Fibroblast of lung (primary cell): Measurements from ENCODE around the gene UBE2E2.

Experiments
- CTCF ChIP-seq, 2 donors: IDR thresholded peaks in 1 of 2; conservative IDR thresholded peaks in 1 of 2; 1 replicate in 1 of 2; 2 replicates in 1 of 2; pipeline ENCODE4 v1.5.1; 2011 to 2012; ENCODE audit warnings: low read length in 2 of 2, control low read depth in 1 of 2, inconsistent platforms in 1 of 2, low read depth in 1 of 2, mild to moderate bottlenecking in 1 of 2
- EZH2 ChIP-seq: IDR thresholded peaks from 2 replicates; pipeline ENCODE4 v1.5.1; 2012; ENCODE audit warnings: low read length, control low read depth, mild to moderate bottlenecking; ENCODE audit errors: missing control alignments

DNA sequence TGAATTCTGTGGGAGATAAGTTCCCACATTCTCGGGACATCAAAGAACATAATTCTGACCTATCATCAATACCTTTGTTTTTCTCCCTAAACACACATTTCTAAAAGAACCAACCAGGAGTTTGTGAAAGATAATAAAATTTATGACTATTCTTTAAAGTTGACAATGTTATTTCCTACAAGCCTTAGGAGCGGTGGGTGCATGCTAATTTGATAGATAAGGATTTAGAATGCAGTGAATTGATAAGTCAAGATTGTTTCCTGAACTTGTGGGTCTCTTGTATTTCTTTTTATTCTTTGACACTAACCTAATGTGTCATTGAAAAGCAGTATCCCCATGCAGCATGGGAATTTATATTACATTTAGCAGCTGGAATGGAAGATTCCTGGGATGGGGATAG, 10.3 kb upstream of the UBE2E2 start:
- TF ChIP-seq EZH2 (no peak), CTCF (conservative IDR thresholded peaks at IDR 0.05 in 1 of 2, IDR thresholded peaks at IDR 0.05 in 1 of 2; ENCODE audit: low read depth in 1 of 2, low read length in 2 of 2) (no peak)
